CD14-positive monocyte (primary cell): ENCODE data around the gene DAGLA. TPM values are rescaled to one million over a fixed set of nuclear protein-coding genes. Genes with fewer than 3 reads are reported as not detected.

Experiments used
- DNase-seq, 3 donors: peaks; one replicate each; pipeline ENCODE4 v3.0.0-alpha.2; 2011 to 2022
- H2AFZ ChIP-seq: 2 replicates; pipeline ENCODE4 v1.6.0; 2012; ENCODE audit warnings: mild to moderate bottlenecking, low read depth, low read length, inconsistent platforms; ENCODE audit not compliant: insufficient read depth, poor library complexity, severe bottlenecking
- H3K27ac ChIP-seq, 2 donors: 1 replicate in 1 of 2; 2 replicates in 1 of 2; pipeline ENCODE4 v1.5.1; 2012 to 2013; ENCODE audit warnings: low read length in 2 of 2, control low read depth in 1 of 2, inconsistent platforms in 1 of 2, low read depth in 1 of 2, mild to moderate bottlenecking in 1 of 2
- H3K27me3 ChIP-seq, 2 donors: one replicate each; pipeline versions ENCODE4 v1.6.0 to v1.6.1; 2011 to 2013; ENCODE audit warnings: low read length in 2 of 2; ENCODE audit not compliant: control insufficient read depth in 2 of 2, insufficient read depth in 2 of 2
- H3K36me3 ChIP-seq, 2 donors: replicated peaks in 1 of 2; 1 replicate in 1 of 2; 2 replicates in 1 of 2; pipeline versions ENCODE4 v1.5.1 to v1.6.1; 2012 to 2013; ENCODE audit warnings: low read length in 2 of 2, control low read depth in 1 of 2, inconsistent platforms in 1 of 2, mild to moderate bottlenecking in 1 of 2; ENCODE audit not compliant: insufficient read depth in 2 of 2, control insufficient read depth in 1 of 2
- H3K4me1 ChIP-seq, 2 donors: 1 replicate in 1 of 2; 2 replicates in 1 of 2; pipeline versions ENCODE4 v1.5.1 to v1.6.1; 2012 to 2013; ENCODE audit warnings: low read length in 2 of 2, control low read depth in 1 of 2, inconsistent platforms in 1 of 2, mild to moderate bottlenecking in 1 of 2, moderate library complexity in 1 of 2; ENCODE audit not compliant: insufficient read depth in 2 of 2, control insufficient read depth in 1 of 2
- H3K4me2 ChIP-seq: replicated peaks from 2 replicates; pipeline ENCODE3; 2012; ENCODE audit warnings: low read length, moderate library complexity, mild to moderate bottlenecking; ENCODE audit not compliant: poor library complexity, severe bottlenecking; ENCODE audit errors: extremely low read depth
- H3K4me3 ChIP-seq, 3 experiments: fragments of 200-600 bp in 1 of 3; sonication (generic) in 1 of 3; replicated peaks in 1 of 3; 1 replicate in 2 of 3; 2 replicates in 1 of 3; pipeline ENCODE4 v1.5.1; 2011 to 2013; ENCODE audit warnings: low read length in 3 of 3, mild to moderate bottlenecking in 3 of 3, control low read depth in 2 of 3, low read depth in 2 of 3, inconsistent platforms in 1 of 3, moderate library complexity in 1 of 3
- H3K79me2 ChIP-seq: 2 replicates; pipeline ENCODE4 v1.6.0; 2012; ENCODE audit warnings: mild to moderate bottlenecking, control low read depth, inconsistent platforms, low read length, moderate library complexity; ENCODE audit not compliant: insufficient read depth
- H3K9ac ChIP-seq: 2 replicates; pipeline ENCODE4 v1.6.0; 2017; ENCODE audit warnings: low read length, mild to moderate bottlenecking; ENCODE audit not compliant: insufficient read depth, poor library complexity, severe bottlenecking
- H3K9me3 ChIP-seq, 2 donors: replicated peaks in 1 of 2; 1 replicate in 1 of 2; 2 replicates in 1 of 2; pipeline versions ENCODE4 v1.5.1 to v1.6.1; 2012 to 2013; ENCODE audit warnings: low read length in 2 of 2, control low read depth in 1 of 2; ENCODE audit not compliant: control insufficient read depth in 1 of 2, insufficient read depth in 1 of 2
- H4K20me1 ChIP-seq: 2 replicates; pipeline ENCODE4 v1.6.0; 2012; ENCODE audit warnings: mild to moderate bottlenecking, low read length, control low read depth, moderate library complexity; ENCODE audit not compliant: insufficient read depth
- H3K27ac Mint-ChIP-seq, 7 donors: one replicate each; pipeline ENCODE4 v1.8.0; 2020; ENCODE audit warnings: mild to moderate bottlenecking in 7 of 7, mixed read lengths in 7 of 7, moderate library complexity in 6 of 7, inconsistent platforms in 2 of 7
- H3K27me3 Mint-ChIP-seq, 3 donors: one replicate each; pipeline ENCODE4 v1.8.0; 2021 to 2022; ENCODE audit warnings: low read depth in 3 of 3, mild to moderate bottlenecking in 3 of 3, mixed read lengths in 3 of 3, moderate library complexity in 3 of 3, inconsistent platforms in 1 of 3
- H3K36me3 Mint-ChIP-seq, 2 donors: one replicate each; pipeline ENCODE4 v1.8.0; 2020; ENCODE audit warnings: mixed read lengths in 2 of 2, inconsistent platforms in 1 of 2, mild to moderate bottlenecking in 1 of 2
- H3K4me1 Mint-ChIP-seq: one replicate; pipeline ENCODE4 v1.8.0; 2020; ENCODE audit warnings: mild to moderate bottlenecking, mixed read lengths
- H3K4me3 Mint-ChIP-seq, 2 donors: one replicate each; pipeline ENCODE4 v1.8.0; 2020; ENCODE audit warnings: mild to moderate bottlenecking in 2 of 2, mixed read lengths in 2 of 2, moderate library complexity in 1 of 2
- H3K9me3 Mint-ChIP-seq, 7 donors: one replicate each; pipeline ENCODE4 v1.8.0; 2020 to 2022; ENCODE audit warnings: mixed read lengths in 7 of 7, mild to moderate bottlenecking in 6 of 7, moderate library complexity in 6 of 7, inconsistent platforms in 2 of 7
- WGBS: methylation state at CpG from one replicate; pipeline ENCODE4 v1.1.5; 2013; ENCODE audit warnings: missing lambda C conversion rate; ENCODE audit not compliant: insufficient coverage; 5-methylcytosine and 5-hydroxymethylcytosine counted together
- intact Hi-C, 2 donors: fragments of 100-400 bp; cut with micrococcal nuclease; formaldehyde crosslinking; loops; one replicate each; pipeline versions ENCODE4 v1.15.0 to v1.15.1; 2023
- polyA plus RNA-seq, 3 donors: library from polyadenylated mRNA; depleted of rRNA in 1 of 3; unstranded in 2 of 3; stranded (reverse) in 1 of 3; fragments of 300-500 nt in 2 of 3; fragments of >200 nt in 1 of 3; fragmentation: Illumina TruSeq in 2 of 3; gene quantifications; 1 replicate in 2 of 3; 2 replicates in 1 of 3; pipeline ENCODE4 v1.2.3, GENCODE V29; 2012 to 2021
- TF ChIP-seq, protein P1 (sequence below): fragments of 200-600 bp; IDR thresholded peaks from one replicate; pipeline ENCODE4 v1.8.0; 2022; ENCODE audit warnings: antibody characterized with exemption, mild to moderate bottlenecking

The DAGLA gene
- polyA plus RNA-seq, 3 donors = 0.16 to 6.7 (median 0.73) TPM

DNA sequence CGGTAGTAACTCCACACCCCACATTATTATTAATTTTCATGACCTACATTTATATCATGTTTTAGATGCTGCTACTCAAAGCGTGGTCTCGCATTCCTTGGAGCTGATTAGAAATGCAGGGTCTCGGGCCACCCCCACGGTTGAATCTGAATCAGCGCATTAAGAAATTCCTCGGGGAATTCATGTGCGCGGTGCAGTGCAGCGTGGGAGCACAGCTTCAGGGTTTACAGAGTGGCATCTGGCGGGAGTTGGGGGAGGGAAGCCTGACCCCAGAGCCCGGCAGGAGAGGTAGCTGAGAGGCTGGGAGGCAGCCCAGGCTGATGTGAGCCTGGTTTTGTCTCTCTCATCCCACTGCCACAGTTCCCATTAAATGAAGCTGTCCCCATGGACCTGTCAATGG, 48.1 kb upstream of the DAGLA start:
- Mint-ChIP-seq H3K4me1 (peaks cover 3% of the 10 kb centered on the region), H3K9me3 (no peaks in the 10 kb centered on the region), H3K36me3 (no peaks in the 10 kb centered on the region), H3K4me3 (no peak overlapping the region), H3K27ac (no peak overlapping the region), H3K27me3 (peaks cover 9 to 14% (median 10%) of the 10 kb centered on the region in 3 donors)
- Histone ChIP-seq H4K20me1 (no peaks in the 10 kb centered on the region), H3K4me1 (no peaks in the 10 kb centered on the region), H3K36me3 (no peaks in the 10 kb centered on the region), H3K4me2 (no peak overlapping the region), H3K79me2 (no peaks in the 10 kb centered on the region), H3K9ac (no peak overlapping the region), H3K27me3 (peaks cover 0 to 8% of the 10 kb centered on the region in 2 donors), H3K9me3 (no peaks in the 10 kb centered on the region), H3K4me3 (no peak overlapping the region), H2AFZ (no peak overlapping the region), H3K27ac (no peak overlapping the region)
- DNase-seq = no peak
- intact Hi-C loops = loop anchor here in 1 of 2 donors (10.0 kb wide), 1 partner anchor 147 kb away; a partner anchor contains a TSS
- 86% methylated on average over 9 of the region's 12 CpGs for WGBS
- TF ChIP-seq, protein P1, sequence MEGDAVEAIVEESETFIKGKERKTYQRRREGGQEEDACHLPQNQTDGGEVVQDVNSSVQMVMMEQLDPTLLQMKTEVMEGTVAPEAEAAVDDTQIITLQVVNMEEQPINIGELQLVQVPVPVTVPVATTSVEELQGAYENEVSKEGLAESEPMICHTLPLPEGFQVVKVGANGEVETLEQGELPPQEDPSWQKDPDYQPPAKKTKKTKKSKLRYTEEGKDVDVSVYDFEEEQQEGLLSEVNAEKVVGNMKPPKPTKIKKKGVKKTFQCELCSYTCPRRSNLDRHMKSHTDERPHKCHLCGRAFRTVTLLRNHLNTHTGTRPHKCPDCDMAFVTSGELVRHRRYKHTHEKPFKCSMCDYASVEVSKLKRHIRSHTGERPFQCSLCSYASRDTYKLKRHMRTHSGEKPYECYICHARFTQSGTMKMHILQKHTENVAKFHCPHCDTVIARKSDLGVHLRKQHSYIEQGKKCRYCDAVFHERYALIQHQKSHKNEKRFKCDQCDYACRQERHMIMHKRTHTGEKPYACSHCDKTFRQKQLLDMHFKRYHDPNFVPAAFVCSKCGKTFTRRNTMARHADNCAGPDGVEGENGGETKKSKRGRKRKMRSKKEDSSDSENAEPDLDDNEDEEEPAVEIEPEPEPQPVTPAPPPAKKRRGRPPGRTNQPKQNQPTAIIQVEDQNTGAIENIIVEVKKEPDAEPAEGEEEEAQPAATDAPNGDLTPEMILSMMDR = no peak

- H3K4me1 ChIP-seq = no peaks in the 10 kb centered on the region
- H3K9ac ChIP-seq = no peak overlapping the region
- H3K4me3 Mint-ChIP-seq = no peak overlapping the region
- no peak overlapping the region for H2AFZ ChIP-seq
- no peak overlapping the region for H3K4me3 ChIP-seq
- H3K4me2 ChIP-seq = no peak overlapping the region
- intact Hi-C loops = loop anchor here (5.0 to 10.0 kb wide), 2 partner anchors 151 to 158 kb away; a partner anchor contains a TSS
- no peak overlapping the region for H3K27ac Mint-ChIP-seq
- DNase-seq = no peak
- H3K27me3 Mint-ChIP-seq = peaks cover 5 to 11% (median 6%) of the 10 kb centered on the region in 3 donors
- H3K4me1 Mint-ChIP-seq = no peaks in the 10 kb centered on the region
- no peaks in the 10 kb centered on the region for H3K9me3 Mint-ChIP-seq
- no peaks in the 10 kb centered on the region for H3K9me3 ChIP-seq
- H3K36me3 Mint-ChIP-seq = no peaks in the 10 kb centered on the region
- no peaks in the 10 kb centered on the region for H3K79me2 ChIP-seq
- H4K20me1 ChIP-seq = no peaks in the 10 kb centered on the region
- peaks cover 0 to 7% of the 10 kb centered on the region in 2 donors for H3K27me3 ChIP-seq
- H3K27ac ChIP-seq = no peak overlapping the region
- no CpG with 5 or more reads among the region's 1 CpG for WGBS
- no peaks in the 10 kb centered on the region for H3K36me3 ChIP-seq
- TF ChIP-seq, protein P1 = no peak
These were observed 44.9 kb upstream of the DAGLA start for GRCh38 chr11:61635304-61635703.
